H1 (cell line): Measurements from ENCODE around the gene FAM200B.

Source experiments
- CTCF ChIP-seq, 3 experiments: IDR thresholded peaks; 1 replicate in 2 of 3; 2 replicates in 1 of 3; pipeline versions ENCODE4 v1.5.1 to v1.6.1; 2011; ENCODE audit warnings: low read length in 3 of 3, mild to moderate bottlenecking in 3 of 3, inconsistent platforms in 2 of 3, low read depth in 1 of 3, moderate library complexity in 1 of 3; ENCODE audit not compliant: insufficient read depth in 1 of 3; ENCODE audit errors: control extremely low read depth in 1 of 3
- EZH2 ChIP-seq: fragments of 200-600 bp; sonication (generic); IDR thresholded peaks from 2 replicates; pipeline ENCODE4 v1.7.1; 2012; ENCODE audit warnings: low read depth, mild to moderate bottlenecking, moderate library complexity, low read length, inconsistent platforms; ENCODE audit not compliant: severe bottlenecking
- POLR2A ChIP-seq, 2 experiments: IDR thresholded peaks; 1 replicate in 1 of 2; 2 replicates in 1 of 2; pipeline ENCODE4 v1.6.1; 2011; ENCODE audit warnings: low read depth in 2 of 2, low read length in 2 of 2, mild to moderate bottlenecking in 2 of 2; ENCODE audit errors: control extremely low read depth in 1 of 2
- SIN3A ChIP-seq, 2 experiments: IDR thresholded peaks in 1 of 2; conservative IDR thresholded peaks in 1 of 2; 2 replicates each; pipeline ENCODE4 v1.6.1; 2011 to 2012; ENCODE audit warnings: low read length in 2 of 2, improper control_type of control experiment in 1 of 2, low read depth in 1 of 2, mild to moderate bottlenecking in 1 of 2

GRCh38 chr4:15717086-15717485 is 35.5 kb downstream of the FAM200B start:
- TF ChIP-seq SIN3A (conservative IDR thresholded peaks at IDR 0.05 in 1 of 2, IDR thresholded peaks at IDR 0.05 in 1 of 2; ENCODE audit: low read depth in 1 of 2, low read length in 2 of 2) (no peak), POLR2A (IDR thresholded peaks at IDR 0.05; ENCODE audit: control extremely low read depth in 1 of 2, low read depth in 2 of 2, low read length in 2 of 2) (no peak), EZH2 (no peak), CTCF (IDR thresholded peaks at IDR 0.05; ENCODE audit: control extremely low read depth in 1 of 3, insufficient read depth in 1 of 3, low read depth in 1 of 3, low read length in 3 of 3) (no peak)
